ENCODE results near the gene ELL. TPM values are rescaled to one million over a fixed set of nuclear protein-coding genes. Genes with fewer than 3 reads are reported as not detected.

ELL gene
- total RNA-seq, 1 experiment from 2014 or later = 17.0 TPM

DNA sequence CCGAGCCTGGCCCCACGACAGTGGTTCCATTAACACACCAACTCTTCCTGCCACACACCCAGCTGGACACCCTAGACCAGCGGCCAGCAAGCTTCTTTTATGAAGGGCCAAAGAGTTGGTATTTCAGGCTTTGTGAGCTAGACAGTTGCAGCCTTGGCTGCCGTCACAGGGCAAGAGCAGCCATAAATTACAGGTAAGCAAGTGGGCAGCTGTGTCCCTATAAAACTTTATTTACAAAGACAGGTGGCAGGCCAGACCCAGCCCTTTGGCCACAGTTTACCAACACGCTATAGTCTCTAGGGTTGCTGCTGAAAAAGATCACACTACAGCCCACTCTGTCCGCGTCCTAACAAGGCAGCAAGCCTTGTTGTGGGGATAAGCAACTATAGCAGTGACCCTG lies 13.3 kb downstream of the ELL start:
- no peak overlapping the region for H2BK20ac ChIP-seq (ENCODE audit: low read depth, low read length, poor library complexity, severe bottlenecking)
- Mint-ChIP-seq H3K9me3 (no peaks in the 10 kb centered on the region), H3K27ac (0 out of 7 replicates have a peak overlapping the region, but pooled peaks of 1 of the 3 experiments have one; percentile 14), H3K36me3 (ENCODE audit: insufficient read depth in 1 of 3, low read depth in 3 of 3) (no peaks in the 10 kb centered on the region; a peak in 1 of 7 replicates), H3K4me3 (no peak overlapping the region), H3K4me1 (peaks cover 13 to 14% of the 10 kb centered on the region in 2 experiments), H3K27me3 (ENCODE audit: low read depth) (no peaks in the 10 kb centered on the region)
- no peak overlapping the region for H4K5ac ChIP-seq (ENCODE audit: insufficient read length, low read depth, low read length)
- H4K8ac ChIP-seq (replicated peaks; ENCODE audit: insufficient read length, low read depth, low read length) = no peak overlapping the region
- no peak overlapping the region for H3K4me2 ChIP-seq (ENCODE audit: insufficient read depth, insufficient read length, low read length)
- no peak for DNase-seq
- H4K20me1 ChIP-seq (ENCODE audit: control insufficient read depth, insufficient read depth, insufficient read length) = peaks cover 3% of the 10 kb centered on the region
- TF ChIP-seq, protein P1, sequence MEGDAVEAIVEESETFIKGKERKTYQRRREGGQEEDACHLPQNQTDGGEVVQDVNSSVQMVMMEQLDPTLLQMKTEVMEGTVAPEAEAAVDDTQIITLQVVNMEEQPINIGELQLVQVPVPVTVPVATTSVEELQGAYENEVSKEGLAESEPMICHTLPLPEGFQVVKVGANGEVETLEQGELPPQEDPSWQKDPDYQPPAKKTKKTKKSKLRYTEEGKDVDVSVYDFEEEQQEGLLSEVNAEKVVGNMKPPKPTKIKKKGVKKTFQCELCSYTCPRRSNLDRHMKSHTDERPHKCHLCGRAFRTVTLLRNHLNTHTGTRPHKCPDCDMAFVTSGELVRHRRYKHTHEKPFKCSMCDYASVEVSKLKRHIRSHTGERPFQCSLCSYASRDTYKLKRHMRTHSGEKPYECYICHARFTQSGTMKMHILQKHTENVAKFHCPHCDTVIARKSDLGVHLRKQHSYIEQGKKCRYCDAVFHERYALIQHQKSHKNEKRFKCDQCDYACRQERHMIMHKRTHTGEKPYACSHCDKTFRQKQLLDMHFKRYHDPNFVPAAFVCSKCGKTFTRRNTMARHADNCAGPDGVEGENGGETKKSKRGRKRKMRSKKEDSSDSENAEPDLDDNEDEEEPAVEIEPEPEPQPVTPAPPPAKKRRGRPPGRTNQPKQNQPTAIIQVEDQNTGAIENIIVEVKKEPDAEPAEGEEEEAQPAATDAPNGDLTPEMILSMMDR (conservative IDR thresholded peaks at IDR 0.05) = no peak
- H3K56ac ChIP-seq (ENCODE audit: insufficient read length, low read depth, low read length) = no peak overlapping the region
- H3K4me1 ChIP-seq (ENCODE audit: insufficient read depth, low read length) = no peaks in the 10 kb centered on the region
- H2BK12ac ChIP-seq (ENCODE audit: insufficient read length, low read depth, low read length) = no peak overlapping the region
- no peak overlapping the region for H3K23ac ChIP-seq (ENCODE audit: insufficient read length, low read depth, low read length)
- H2AK5ac ChIP-seq (ENCODE audit: insufficient read length, low read length) = no peak overlapping the region
- WGBS (ENCODE audit: extremely low coverage, insufficient read length, low lambda C conversion rate) = no CpG with 5 or more reads among the region's 7 CpGs
- H3K9ac ChIP-seq (ENCODE audit: extremely low read depth, insufficient read length, low read length) = no peak overlapping the region
- H3K4ac ChIP-seq (ENCODE audit: low read depth, low read length) = no peak overlapping the region
- no peak overlapping the region for H3K27ac ChIP-seq (ENCODE audit: insufficient read length, low read depth, low read length)
- no peak overlapping the region for H2BK120ac ChIP-seq (ENCODE audit: low read depth, low read length, poor library complexity, severe bottlenecking)
- H3K79me2 ChIP-seq (ENCODE audit: insufficient read depth, low read length) = peaks cover 2% of the 10 kb centered on the region; the same call in 1 of the 2 replicates
- no peak overlapping the region for H3T11ph ChIP-seq (ENCODE audit: low read length)
- no peaks in the 10 kb centered on the region for H3K23me2 ChIP-seq (ENCODE audit: insufficient read length, low read depth, low read length, poor library complexity, severe bottlenecking)
- H2BK5ac ChIP-seq (ENCODE audit: insufficient read length, low read length) = no peak overlapping the region
- H2BK15ac ChIP-seq (ENCODE audit: low read depth, low read length) = no peak overlapping the region
- H3K18ac ChIP-seq (ENCODE audit: insufficient read length, low read depth, low read length) = no peak overlapping the region
- H3K79me1 ChIP-seq (ENCODE audit: insufficient read depth, low read depth, low read length, poor library complexity, severe bottlenecking) = peaks cover 2% of the 10 kb centered on the region
- no peak overlapping the region for H2AFZ ChIP-seq (ENCODE audit: low read length)
- no peaks in the 10 kb centered on the region for H3K27me3 ChIP-seq (ENCODE audit: insufficient read depth, low read length)
- no peak overlapping the region for H4K91ac ChIP-seq (ENCODE audit: insufficient read length, low read depth, low read length)
- no peak overlapping the region for H3K14ac ChIP-seq (ENCODE audit: insufficient read depth, low read length)
- H3K9me3 ChIP-seq (ENCODE audit: control insufficient read depth, low read depth, low read length) = no peaks in the 10 kb centered on the region
